Measurements from ENCODE around the gene COA3. TPM values are rescaled to one million over a fixed set of nuclear protein-coding genes. Genes with fewer than 3 reads are reported as not detected.

The COA3 gene
- total RNA-seq, 1 experiment from 2014 or later, result 41.0 TPM

- H3K9me3 Mint-ChIP-seq (ENCODE audit: unreplicated experiment), result no peaks in the 10 kb centered on the region
- H3K36me3 Mint-ChIP-seq (ENCODE audit: insufficient read depth, unreplicated experiment), result peaks cover 38% of the 10 kb centered on the region
- H3K4me3 Mint-ChIP-seq (ENCODE audit: unreplicated experiment), result no peak overlapping the region
- peaks cover 13% of the 10 kb centered on the region for H3K4me1 Mint-ChIP-seq (ENCODE audit: insufficient read depth, unreplicated experiment)
- intact Hi-C loops (cut with micrococcal nuclease), result no loop called here
- ChIA-PET CTCF (interaction anchor here (0.7 to 5.0 kb wide), 4 partner anchors 83 to 981 kb away, joined by 3 to 60 read pairs (median 11); partner anchors contain the start of genes KLHL11 and RPL27), POLR2A (interaction anchor here (0.6 to 3.0 kb wide), 8 partner anchors 9 to 916 kb away, joined by 3 to 15 read pairs (median 5); partner anchors contain the start of genes BECN1, PSME3 and RPL27)
- DNase-seq (ENCODE audit: unreplicated experiment), result peak; percentile 35
- no TSS peak for BruUV-seq (replicated peaks)
- no peak for TF ChIP-seq CTCF (IDR thresholded peaks at IDR 0.05; ENCODE audit: unreplicated experiment)
- no peak overlapping the region for H3K27ac Mint-ChIP-seq (ENCODE audit: low read depth, unreplicated experiment)
- peaks cover 13% of the 10 kb centered on the region for H3K27me3 Mint-ChIP-seq (ENCODE audit: insufficient read depth, unreplicated experiment)
These were observed 47.6 kb upstream of the COA3 start for GRCh38 chr17:42845918-42846593.

- Mint-ChIP-seq H3K36me3 (ENCODE audit: insufficient read depth, unreplicated experiment) (peaks cover 43% of the 10 kb centered on the region), H3K4me3 (ENCODE audit: unreplicated experiment) (no peak overlapping the region), H3K9me3 (ENCODE audit: unreplicated experiment) (no peaks in the 10 kb centered on the region), H3K4me1 (ENCODE audit: insufficient read depth, unreplicated experiment) (peaks cover 13% of the 10 kb centered on the region), H3K27ac (ENCODE audit: low read depth, unreplicated experiment) (no peak overlapping the region), H3K27me3 (ENCODE audit: insufficient read depth, unreplicated experiment) (peaks cover 8% of the 10 kb centered on the region)
- no peak for DNase-seq (ENCODE audit: unreplicated experiment)
- ChIA-PET CTCF (interaction anchor here (0.7 to 5.0 kb wide), 4 partner anchors 84 to 980 kb away, joined by 3 to 60 read pairs (median 11); partner anchors contain the start of genes KLHL11 and RPL27), POLR2A (interaction anchor here (0.6 to 3.0 kb wide), 9 partner anchors 9 to 916 kb away, joined by 3 to 15 read pairs (median 4); partner anchors contain the start of genes BECN1, PSME3 and RPL27)
- no TSS peak for BruUV-seq (replicated peaks)
- no peak for TF ChIP-seq CTCF (IDR thresholded peaks at IDR 0.05; ENCODE audit: unreplicated experiment)
- intact Hi-C loops (cut with micrococcal nuclease), result no loop called here
These were observed 47.0 kb upstream of the COA3 start for GRCh38 chr17:42845556-42845917.

GRCh38 chr17:42844761-42845555, 46.5 kb upstream of the COA3 start:
- peaks cover 49% of the 10 kb centered on the region for H3K36me3 Mint-ChIP-seq (ENCODE audit: insufficient read depth, unreplicated experiment)
- intact Hi-C loops (cut with micrococcal nuclease), result no loop called here
- CTCF ChIA-PET, result interaction anchor here (0.7 to 5.0 kb wide), 7 partner anchors 43 to 980 kb away, joined by 3 to 60 read pairs (median 5); partner anchors contain the start of genes KLHL11 and RPL27

More at GRCh38 chr17:42844761-42845555, 46.5 kb upstream of the COA3 start:
- POLR2A ChIA-PET, result interaction anchor here (1.0 to 3.0 kb wide), 9 partner anchors 10 to 153 kb away, joined by 3 to 15 read pairs (median 6); partner anchors contain the start of genes BECN1, PSME3 and RPL27
- no peaks in the 10 kb centered on the region for H3K9me3 Mint-ChIP-seq (ENCODE audit: unreplicated experiment)
- peaks cover 2% of the 10 kb centered on the region for H3K27me3 Mint-ChIP-seq (ENCODE audit: insufficient read depth, unreplicated experiment)
- H3K4me1 Mint-ChIP-seq (ENCODE audit: insufficient read depth, unreplicated experiment), result peaks cover 13% of the 10 kb centered on the region
- no peak overlapping the region for H3K4me3 Mint-ChIP-seq (ENCODE audit: unreplicated experiment)
- no peak for TF ChIP-seq CTCF (IDR thresholded peaks at IDR 0.05; ENCODE audit: unreplicated experiment)
- H3K27ac Mint-ChIP-seq (ENCODE audit: low read depth, unreplicated experiment), result no peak overlapping the region
- no TSS peak for BruUV-seq (replicated peaks)
- no peak for DNase-seq (ENCODE audit: unreplicated experiment)
